Cardiac ventricle fibroblast (primary cell): Measurements from ENCODE around the gene PDCD1LG2. TPM values are rescaled to one million over a fixed set of nuclear protein-coding genes. Genes with fewer than 3 reads are reported as not detected.

Source experiments
- total RNA-seq: library from RNA; depleted of rRNA; stranded (reverse); fragments of >200 nt; gene quantifications from 2 replicates; pipeline ENCODE4 v1.2.3, GENCODE V29; 2015

Gene PDCD1LG2
- 4.9 and 7.2 TPM in 2 replicates for total RNA-seq

DNA sequence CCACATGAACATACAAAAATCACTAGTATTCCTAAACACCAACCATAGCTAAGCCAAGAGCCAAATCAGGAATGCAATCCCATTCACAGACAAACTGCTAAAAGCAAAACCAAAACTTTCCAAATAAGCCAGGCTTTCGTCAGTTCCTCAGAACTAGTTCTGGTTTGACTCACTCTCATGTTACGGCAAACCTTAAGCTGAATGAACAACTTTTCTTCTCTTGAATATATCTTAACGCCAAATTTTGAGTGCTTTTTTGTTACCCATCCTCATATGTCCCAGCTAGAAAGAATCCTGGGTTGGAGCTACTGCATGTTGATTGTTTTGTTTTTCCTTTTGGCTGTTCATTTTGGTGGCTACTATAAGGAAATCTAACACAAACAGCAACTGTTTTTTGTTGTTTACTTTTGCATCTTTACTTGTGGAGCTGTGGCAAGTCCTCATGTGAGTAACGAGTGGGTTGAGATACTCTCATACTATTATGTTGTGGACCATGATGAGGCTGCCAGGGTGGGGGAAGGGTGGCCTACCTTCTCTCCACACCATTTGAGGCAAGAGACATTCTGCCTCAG, at the start of gene PDCD1LG2:
TSS of gene PDCD1LG2 (plus strand) at position 172 of the 572 bp plus-strand sequence. CDS start 12,016 bp downstream, outside the sequence.

Other genes with a start within 250 kb of the PDCD1LG2 start
- gene RLN2, start 205.8 kb upstream of the PDCD1LG2 start, total RNA-seq = not detected in 2 replicates
- gene RLN1, start 170.7 kb upstream of the PDCD1LG2 start, total RNA-seq = not detected in 2 replicates
- 7.9 and 12.7 TPM in 2 replicates for gene PLGRKT, start 72.6 kb upstream of the PDCD1LG2 start, total RNA-seq
- 0.19 and 0.34 TPM in 2 replicates for gene CD274, start 60.0 kb upstream of the PDCD1LG2 start, total RNA-seq
- gene RIC1, start 118.6 kb downstream of the PDCD1LG2 start, total RNA-seq = 15.7 and 19.2 TPM in 2 replicates